ENCODE measurements around the gene FSIP1. TPM values are rescaled to one million over a fixed set of nuclear protein-coding genes. Genes with fewer than 3 reads are reported as not detected.

FSIP1 gene
- total and polyA plus RNA-seq, 9 of the 15 experiments (the other 6 are each of a cell fraction or from before 2014, with no cell fraction given), result 0.07 to 0.51 (median 0.29) TPM

GRCh38 chr15:39704689-39705088 is 78.0 kb downstream of the FSIP1 start (continued):
- peak; percentile 28 for TF ChIP-seq MGA (IDR thresholded peaks at IDR 0.05)
- peak; percentile 66 for TF ChIP-seq CBFA2T2 (conservative IDR thresholded peaks at IDR 0.05)
- TF ChIP-seq TAF7 (tag; IDR thresholded peaks at IDR 0.05), result no peak
- TF ChIP-seq MNT (conservative IDR thresholded peaks at IDR 0.05), result 0 out of 4 replicates have a peak, but pooled peaks of 1 of the 2 experiments have one; percentile 37
- no peak for TF ChIP-seq ZSCAN29 (IDR thresholded peaks at IDR 0.05)
- TF ChIP-seq ZNF512 (tag; IDR thresholded peaks at IDR 0.05), result no peak; the same call in 1 of the 2 replicates
- TF ChIP-seq FOXJ3 (CRISPR knock-in tag; IDR thresholded peaks at IDR 0.05), result no peak
- peak; percentile 90 for TF ChIP-seq TEAD4 (IDR thresholded peaks at IDR 0.05; ENCODE audit: low read length)
- TF ChIP-seq TEAD4 (CRISPR knock-in tag; IDR thresholded peaks at IDR 0.05; ENCODE audit: borderline replicate concordance), result no peak
- TF ChIP-seq AFF4 (CRISPR knock-in tag; IDR thresholded peaks at IDR 0.05), result no peak

Measured in K562 (cell line).